Lower lobe of right lung (tissue), 2 donors: ENCODE data around the gene ESF1. TPM values are rescaled to one million over a fixed set of nuclear protein-coding genes. Genes with fewer than 3 reads are reported as not detected.

Experiments used
- ATAC-seq, 2 donors: fragments of 200-7000 bp; cut with Tn5 transposase; one replicate each; pipeline ENCODE4 v1.9.1; 2020 to 2022; ENCODE audit warnings: mild to moderate bottlenecking in 2 of 2, moderate library complexity in 2 of 2
- DNase-seq: peaks from one replicate; pipeline ENCODE4 v3.0.0-alpha.2; 2020
- H3K27ac ChIP-seq: fragments of 200-600 bp; one replicate; pipeline ENCODE4 v1.8.0; 2022
- H3K27me3 ChIP-seq: fragments of 200-600 bp; one replicate; pipeline ENCODE4 v1.8.0; 2022; ENCODE audit warnings: low read depth
- H3K36me3 ChIP-seq: fragments of 200-600 bp; one replicate; pipeline ENCODE4 v1.8.0; 2022; ENCODE audit warnings: mild to moderate bottlenecking
- H3K4me1 ChIP-seq: fragments of 200-600 bp; one replicate; pipeline ENCODE4 v1.8.0; 2022
- H3K4me3 ChIP-seq: fragments of 200-600 bp; one replicate; pipeline ENCODE4 v1.8.0; 2022; ENCODE audit warnings: mild to moderate bottlenecking
- H3K9me3 ChIP-seq: fragments of 200-600 bp; one replicate; pipeline ENCODE4 v1.8.0; 2022
- intact Hi-C: fragments of 100-400 bp; cut with DNase I; formaldehyde crosslinking; loops from one replicate; pipeline ENCODE4 v1.11.0; 2022
- total RNA-seq: library from RNA; stranded (reverse); fragmentation: NEBNext Ultra II Directional; extraction: Animal tissue kit (Norgen Biotek cat#: 25700); gene quantifications from one replicate; pipeline ENCODE4 v1.2.1, GENCODE V29; 2021
- TF ChIP-seq, protein P1 (sequence below): fragments of 200-600 bp; IDR thresholded peaks from one replicate; pipeline ENCODE4 v1.8.0; 2022; ENCODE audit warnings: antibody characterized with exemption, mild to moderate bottlenecking
- donor health status: DM: no; HTN: yes; CAD: no; lungs with severe emphysema.

Gene ESF1
- total RNA-seq, 1 donor from 2014 or later: 12.4 TPM

DNA sequence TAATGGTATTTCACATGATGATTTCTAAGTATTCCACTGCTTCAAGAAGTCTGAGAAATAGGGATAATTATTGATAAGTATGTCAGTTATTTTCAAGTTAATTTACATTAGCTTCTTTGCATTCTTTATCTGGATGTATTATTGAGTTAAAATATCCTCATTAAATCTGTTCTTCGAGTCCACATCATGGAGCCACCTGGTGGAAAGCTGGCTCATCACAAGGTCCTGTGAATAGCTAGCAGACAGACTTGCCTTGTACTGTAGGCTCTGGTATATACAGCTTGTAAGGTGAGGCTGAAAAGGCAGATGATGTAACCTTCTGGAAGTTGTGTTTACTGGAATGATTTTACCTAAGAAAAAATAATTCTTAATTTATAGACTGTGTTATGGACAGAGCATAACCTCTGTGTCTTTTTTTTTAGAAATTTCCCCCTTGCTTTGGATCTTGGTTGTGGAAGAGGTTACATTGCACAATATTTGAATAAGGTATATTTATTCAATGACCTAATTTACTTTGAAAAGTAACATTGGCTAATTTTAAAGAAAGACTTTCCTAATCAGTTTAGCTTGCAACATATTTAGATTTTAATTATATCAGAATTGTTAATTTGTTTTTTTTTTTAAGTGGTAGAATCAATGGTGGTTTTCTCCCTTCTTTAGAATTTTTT lies 3.6 kb upstream of the ESF1 start:
- TF ChIP-seq, protein P1, sequence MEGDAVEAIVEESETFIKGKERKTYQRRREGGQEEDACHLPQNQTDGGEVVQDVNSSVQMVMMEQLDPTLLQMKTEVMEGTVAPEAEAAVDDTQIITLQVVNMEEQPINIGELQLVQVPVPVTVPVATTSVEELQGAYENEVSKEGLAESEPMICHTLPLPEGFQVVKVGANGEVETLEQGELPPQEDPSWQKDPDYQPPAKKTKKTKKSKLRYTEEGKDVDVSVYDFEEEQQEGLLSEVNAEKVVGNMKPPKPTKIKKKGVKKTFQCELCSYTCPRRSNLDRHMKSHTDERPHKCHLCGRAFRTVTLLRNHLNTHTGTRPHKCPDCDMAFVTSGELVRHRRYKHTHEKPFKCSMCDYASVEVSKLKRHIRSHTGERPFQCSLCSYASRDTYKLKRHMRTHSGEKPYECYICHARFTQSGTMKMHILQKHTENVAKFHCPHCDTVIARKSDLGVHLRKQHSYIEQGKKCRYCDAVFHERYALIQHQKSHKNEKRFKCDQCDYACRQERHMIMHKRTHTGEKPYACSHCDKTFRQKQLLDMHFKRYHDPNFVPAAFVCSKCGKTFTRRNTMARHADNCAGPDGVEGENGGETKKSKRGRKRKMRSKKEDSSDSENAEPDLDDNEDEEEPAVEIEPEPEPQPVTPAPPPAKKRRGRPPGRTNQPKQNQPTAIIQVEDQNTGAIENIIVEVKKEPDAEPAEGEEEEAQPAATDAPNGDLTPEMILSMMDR: peak; percentile 46
- intact Hi-C loops: no loop called here
- Histone ChIP-seq H3K9me3 (no peaks in the 10 kb centered on the region), H3K4me1 (peaks cover 34% of the 10 kb centered on the region), H3K4me3 (no peak overlapping the region), H3K27me3 (no peaks in the 10 kb centered on the region), H3K27ac (no peak overlapping the region), H3K36me3 (peaks cover 35% of the 10 kb centered on the region)
- DNase-seq (no peak), ATAC-seq (no peak)

DNA sequence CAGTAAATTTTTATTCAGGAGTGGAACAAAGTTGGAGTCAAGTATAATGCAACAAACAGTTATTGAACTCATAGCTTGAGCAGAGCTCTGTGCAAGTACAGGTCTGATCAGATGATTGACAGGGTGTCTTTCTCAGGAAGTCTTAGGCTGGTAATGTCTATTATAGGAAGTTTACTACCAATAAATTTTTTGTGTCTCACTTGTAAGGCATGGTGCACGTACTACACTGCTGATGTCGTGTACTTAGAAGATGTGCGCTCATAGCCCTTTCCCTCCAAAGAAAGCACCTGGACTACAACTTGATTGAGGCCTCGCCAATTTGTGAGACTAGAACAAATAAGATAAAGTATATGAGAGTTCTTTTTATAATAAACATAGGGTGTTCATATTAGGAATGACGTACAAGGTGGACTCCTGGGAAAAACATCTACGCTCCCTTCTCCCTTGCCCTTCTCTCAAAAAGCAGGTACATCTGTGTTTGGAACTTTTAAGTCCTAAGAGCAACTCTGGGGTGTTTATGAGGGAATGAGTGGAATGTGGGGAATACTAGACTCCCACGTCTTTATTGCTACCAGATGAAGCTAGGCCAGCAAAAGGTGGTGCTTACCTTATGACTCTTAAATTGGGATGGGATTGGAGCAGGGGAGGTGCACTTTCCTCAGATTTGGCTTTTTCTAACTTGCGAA lies 1.6 kb upstream of the ESF1 start:
- Histone ChIP-seq H3K27me3 (no peaks in the 10 kb centered on the region), H3K27ac (no peak overlapping the region), H3K4me3 (peak overlapping the region; percentile 90), H3K36me3 (peaks cover 29% of the 10 kb centered on the region), H3K9me3 (no peaks in the 10 kb centered on the region), H3K4me1 (peaks cover 37% of the 10 kb centered on the region)
- TF ChIP-seq, protein P1: no peak
- no peak for ATAC-seq
- intact Hi-C loops: no loop called here
- no peak for DNase-seq

DNA sequence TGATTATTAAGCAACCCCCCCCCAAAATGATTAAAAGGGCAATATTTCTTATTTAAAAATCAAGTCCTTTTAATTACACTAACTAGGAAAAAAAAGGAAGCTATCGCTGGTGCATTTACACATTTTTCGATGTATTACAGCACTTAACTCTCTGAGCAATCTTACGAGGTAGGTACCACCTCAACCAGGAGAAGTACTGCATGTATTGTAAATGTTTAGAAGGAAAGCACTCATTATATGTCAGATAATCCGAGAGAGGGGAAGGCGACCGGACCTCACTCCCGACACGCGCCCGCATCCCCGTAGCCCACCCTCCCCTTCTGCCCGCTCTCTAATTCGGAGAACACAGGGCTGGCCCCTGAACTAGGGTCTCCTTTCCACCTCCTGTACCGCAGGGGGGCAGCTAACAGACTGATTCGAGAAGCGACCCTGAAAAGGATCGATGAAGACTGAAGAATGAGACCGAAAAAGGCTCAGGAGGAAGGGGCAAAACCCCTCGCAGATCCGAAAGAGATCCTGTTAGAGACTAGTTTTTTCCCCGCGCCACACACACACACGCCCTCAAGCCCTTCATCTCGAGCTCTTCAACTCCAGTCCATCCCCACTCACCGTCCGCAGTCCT lies 337 bp downstream of the ESF1 start:
- intact Hi-C loops: no loop called here
- Histone ChIP-seq H3K9me3 (no peaks in the 10 kb centered on the region), H3K36me3 (peaks cover 30% of the 10 kb centered on the region), H3K27ac (peak overlapping the region; percentile 94), H3K27me3 (no peaks in the 10 kb centered on the region), H3K4me1 (peaks cover 37% of the 10 kb centered on the region), H3K4me3 (peak overlapping the region; percentile 90)
- DNase-seq (no peak), ATAC-seq (peak; percentile 3)
- TF ChIP-seq, protein P1: no peak

DNA sequence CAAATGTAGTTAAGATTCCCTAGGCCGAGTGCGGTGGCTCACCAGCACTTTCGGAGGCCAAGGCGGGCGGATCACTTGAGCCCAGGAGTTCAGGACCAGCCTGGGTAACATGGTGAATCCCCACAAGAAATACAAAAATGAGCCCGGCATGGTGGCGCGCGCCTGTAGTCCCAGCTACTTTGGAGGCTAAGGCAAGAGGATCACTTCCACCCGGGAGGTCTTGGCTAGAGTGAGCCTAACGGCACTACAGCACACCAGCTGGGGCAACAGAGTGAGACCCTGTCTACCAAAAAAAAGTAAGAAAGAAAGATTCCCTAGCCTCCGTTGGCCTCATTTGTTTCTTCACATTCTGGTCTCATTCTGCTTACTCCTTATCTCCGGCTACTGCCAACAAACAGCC lies 1.2 kb downstream of the ESF1 start:
- no peak for ATAC-seq
- H3K4me3 ChIP-seq: peak overlapping the region; percentile 90
- TF ChIP-seq, protein P1: no peak
- no peak overlapping the region for H3K27ac ChIP-seq
- peaks cover 40% of the 10 kb centered on the region for H3K4me1 ChIP-seq
- H3K27me3 ChIP-seq: no peaks in the 10 kb centered on the region
- H3K9me3 ChIP-seq: no peaks in the 10 kb centered on the region
- intact Hi-C loops: no loop called here
- peaks cover 37% of the 10 kb centered on the region for H3K36me3 ChIP-seq
- peak; percentile 28 for DNase-seq

DNA sequence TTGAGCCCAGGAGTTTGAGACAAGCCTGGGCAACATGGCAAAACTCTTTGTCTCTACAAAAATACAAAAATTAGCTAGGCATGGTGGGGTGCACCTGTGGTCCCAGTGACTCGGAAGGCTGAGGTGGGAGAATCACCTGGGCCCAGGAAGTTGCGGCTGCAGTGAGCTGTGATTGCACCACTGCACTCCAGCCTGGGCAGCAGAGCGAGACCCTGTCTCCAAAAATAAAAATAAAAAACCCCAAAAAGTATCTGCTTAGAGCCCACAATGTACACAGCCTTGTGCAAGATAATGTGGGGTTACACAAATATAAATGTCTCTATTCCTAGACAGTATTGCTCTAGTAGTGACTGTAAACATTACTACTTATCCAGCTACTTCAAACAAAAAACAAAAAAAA lies 5.9 kb downstream of the ESF1 start:
- intact Hi-C loops: no loop called here
- TF ChIP-seq, protein P1: no peak
- no peak for ATAC-seq
- no peak overlapping the region for H3K27ac ChIP-seq
- H3K9me3 ChIP-seq: no peaks in the 10 kb centered on the region
- H3K4me3 ChIP-seq: no peak overlapping the region
- peaks cover 76% of the 10 kb centered on the region for H3K36me3 ChIP-seq
- H3K4me1 ChIP-seq: peaks cover 11% of the 10 kb centered on the region
- DNase-seq: no peak
- H3K27me3 ChIP-seq: no peaks in the 10 kb centered on the region
